GM12878 (cell line): ENCODE results near the gene IMPACT. TPM values are rescaled to one million over a fixed set of nuclear protein-coding genes. Genes with fewer than 3 reads are reported as not detected.

ENCODE experiments used
- ATAC-seq: fragments of 200-7000 bp; cut with Tn5 transposase; 3 replicates; pipeline ENCODE4 v1.9.1; 2020; ENCODE audit warnings: mild to moderate bottlenecking, moderate library complexity
- BruUV-seq: library from RNA; stranded (reverse); fragments of 400-500 nt; replicated peaks from 2 replicates; lab custom pipeline; 2021; lab: Mats Ljungman, UMichigan
- CTCF ChIA-PET: fragments of 300-600 bp; sonication (Branson Sonifier 250); formaldehyde crosslinking; extraction: SDS; loops from one replicate; lab custom pipeline; 2021; ENCODE audit warnings: inconsistent platforms; lab: Yijun Ruan, JAX
- POLR2A ChIA-PET: fragments of 350-600 bp; formaldehyde crosslinking; extraction: SDS; loops from one replicate; lab custom pipeline; 2021; ENCODE audit warnings: inconsistent platforms; lab: Charles Lee
- RAD21 ChIA-PET: fragments of 300-600 bp; sonication (Branson Sonifier 250); formaldehyde crosslinking; loops from one replicate; lab custom pipeline; 2023; ENCODE audit warnings: antibody characterized with exemption; ENCODE audit not compliant: unreplicated experiment; lab: Charles Lee
- SMC1A ChIA-PET: fragments of 300-600 bp; sonication (Branson Sonifier 250); formaldehyde crosslinking; loops from one replicate; lab custom pipeline; 2023; ENCODE audit not compliant: unreplicated experiment, uncharacterized antibody; lab: Charles Lee
- DNase-seq: peaks from one replicate; pipeline ENCODE4 v3.0.0-alpha.2; 2011; ENCODE audit warnings: low read depth, low spot score
- FAIRE-seq: peaks from 3 replicates; lab custom pipeline; 2011; peaks lifted over from hg19 to GRCh38; lab: Jason Lieb, UNC
- H2AFZ ChIP-seq: 2 replicates; pipeline ENCODE4 v1.6.0; 2011; ENCODE audit warnings: low read depth, low read length, control low read depth; ENCODE audit not compliant: control insufficient read depth
- H3K27ac ChIP-seq: 2 replicates; pipeline ENCODE4 v1.5.1; 2011; ENCODE audit warnings: control low read depth; ENCODE audit not compliant: control insufficient read depth, insufficient read depth
- H3K27me3 ChIP-seq, 2 experiments: replicated peaks in 1 of 2; 2 replicates each; pipeline versions ENCODE4 v1.6.0 to v1.6.1; 2011; ENCODE audit warnings: low read length in 1 of 2; ENCODE audit not compliant: control insufficient read depth in 2 of 2, insufficient read depth in 2 of 2
- H3K36me3 ChIP-seq, 2 experiments: 2 replicates each; pipeline ENCODE4 v1.5.1; 2011; ENCODE audit warnings: low read length in 1 of 2; ENCODE audit not compliant: control insufficient read depth in 2 of 2, insufficient read depth in 2 of 2
- H3K4me1 ChIP-seq: 2 replicates; pipeline ENCODE4 v1.6.1; 2011; ENCODE audit warnings: mild to moderate bottlenecking, low read length, moderate library complexity, mixed read lengths; ENCODE audit not compliant: control insufficient read depth, insufficient read depth
- H3K4me2 ChIP-seq: 2 replicates; pipeline ENCODE4 v1.6.0; 2011; ENCODE audit warnings: control low read depth; ENCODE audit not compliant: control insufficient read depth, insufficient read depth
- H3K4me3 ChIP-seq: fragments of 200-600 bp; sonication (generic); 2 replicates; pipeline ENCODE4 v1.5.1; 2016
- H3K79me2 ChIP-seq: 2 replicates; pipeline ENCODE4 v1.6.0; 2011; ENCODE audit warnings: low read length; ENCODE audit not compliant: control insufficient read depth, insufficient read depth
- H3K9ac ChIP-seq: 2 replicates; pipeline ENCODE4 v1.8.0; 2011; ENCODE audit warnings: low read length, control low read depth, mixed read lengths; ENCODE audit not compliant: control insufficient read depth, insufficient read depth
- H3K9me3 ChIP-seq: replicated peaks from 3 replicates; pipeline ENCODE4 v1.5.1; 2011; ENCODE audit warnings: mild to moderate bottlenecking, low read length; ENCODE audit not compliant: control insufficient read depth, insufficient read depth
- H4K20me1 ChIP-seq: 2 replicates; pipeline ENCODE4 v1.6.0; 2011; ENCODE audit not compliant: control insufficient read depth, insufficient read depth
- KLF5 ChIP-seq: fragments of 450-650 bp; IDR thresholded peaks from 2 replicates; pipeline ENCODE4 v1.6.1; 2014; ENCODE audit warnings: mild to moderate bottlenecking; ENCODE audit not compliant: partially characterized antibody
- WGBS: methylation state at CpG from one replicate; pipeline ENCODE4 v1.1.6; 2016; ENCODE audit warnings: low lambda C conversion rate; ENCODE audit not compliant: insufficient replicate concordance, insufficient coverage; ENCODE audit errors: missing lambda C conversion rate; 5-methylcytosine and 5-hydroxymethylcytosine counted together
- in situ Hi-C: fragments of 300-500 bp; cut with MboI; formaldehyde crosslinking; loops from 9 replicates; pipeline ENCODE4 v1.14.3; 2018; ENCODE audit warnings: mixed read lengths
- intact Hi-C: fragments of 100-400 bp; cut with micrococcal nuclease; formaldehyde crosslinking; loops from one replicate; pipeline ENCODE4 v1.14.2; 2022; ENCODE audit not compliant: unreplicated experiment
- polyA plus RNA-seq, 11 experiments: library from polyadenylated mRNA; depleted of rRNA in 4 of 11; unstranded in 6 of 11; stranded (reverse) in 5 of 11; fragments of >200 nt; fragmentation: Nextera tagmentation in 4 of 11; fragmentation: Illumina TruSeq in 1 of 11; extraction: Ambion mirVana in 4 of 11; extraction: Trizol in 1 of 11; gene quantifications; 1 replicate in 1 of 11; 2 replicates in 10 of 11; pipeline versions ENCODE4 v1.2.1 to v1.2.3, GENCODE V29; 2011 to 2016; ENCODE audit warnings: inconsistent platforms in 2 of 11, missing spikeins in 2 of 11, low read depth in 1 of 11
- total RNA-seq, 4 experiments: library from RNA; depleted of rRNA in 3 of 4; stranded (reverse); fragments of >200 nt in 3 of 4; fragmentation: Illumina TruSeq in 1 of 4; extraction: Trizol in 1 of 4; gene quantifications; 2 replicates each; pipeline versions ENCODE4 v1.2.1 to v1.2.3, GENCODE V29; 2013 to 2021
- TF ChIP-seq, protein P1 (sequence below): IDR thresholded peaks from 2 replicates; pipeline ENCODE4 v1.6.1; 2012; ENCODE audit warnings: low read depth, low read length, improper control_type of control experiment
- TF ChIP-seq, protein P2 (sequence below): fragments of 450-650 bp; IDR thresholded peaks from 2 replicates; pipeline ENCODE4 v1.6.1; 2016; ENCODE audit warnings: mild to moderate bottlenecking, moderate library complexity, borderline replicate concordance
- TF ChIP-seq, protein P3 (sequence below): IDR thresholded peaks from 2 replicates; pipeline ENCODE4 v1.6.1; 2011; ENCODE audit warnings: low read depth, mild to moderate bottlenecking, low read length, moderate library complexity, borderline replicate concordance; ENCODE audit errors: extremely low read depth

IMPACT gene
- total and polyA plus RNA-seq, 10 of the 15 experiments (the other 5 are each of a cell fraction or from before 2014, with no cell fraction given) = 0.10 to 0.84 (median 0.53) TPM

DNA sequence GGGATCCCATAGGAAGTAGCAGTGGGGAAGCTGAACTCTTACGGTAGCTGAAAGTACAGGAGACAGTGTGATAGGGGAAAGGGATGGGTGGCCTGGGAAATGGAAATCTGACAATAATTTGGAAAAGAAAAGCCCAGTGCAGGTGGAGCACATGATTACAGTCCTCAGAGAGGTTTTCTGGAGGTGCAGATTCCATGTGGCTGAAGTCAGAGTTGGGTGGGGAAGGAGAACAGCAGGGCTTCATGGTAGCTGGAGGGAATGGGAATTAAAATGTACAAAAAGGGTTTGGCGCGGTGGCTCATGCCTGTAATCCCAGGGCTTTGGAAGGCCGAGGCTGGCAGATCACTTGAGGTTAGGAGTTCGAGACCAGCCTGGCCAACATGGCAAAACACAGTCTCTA lies 46.1 kb downstream of the IMPACT start:
- WGBS = 60% methylated on average over 5 of the region's 5 CpGs
- SMC1A ChIA-PET = no interaction called here
- H3K27ac ChIP-seq = no peak overlapping the region
- TF ChIP-seq, protein P1, sequence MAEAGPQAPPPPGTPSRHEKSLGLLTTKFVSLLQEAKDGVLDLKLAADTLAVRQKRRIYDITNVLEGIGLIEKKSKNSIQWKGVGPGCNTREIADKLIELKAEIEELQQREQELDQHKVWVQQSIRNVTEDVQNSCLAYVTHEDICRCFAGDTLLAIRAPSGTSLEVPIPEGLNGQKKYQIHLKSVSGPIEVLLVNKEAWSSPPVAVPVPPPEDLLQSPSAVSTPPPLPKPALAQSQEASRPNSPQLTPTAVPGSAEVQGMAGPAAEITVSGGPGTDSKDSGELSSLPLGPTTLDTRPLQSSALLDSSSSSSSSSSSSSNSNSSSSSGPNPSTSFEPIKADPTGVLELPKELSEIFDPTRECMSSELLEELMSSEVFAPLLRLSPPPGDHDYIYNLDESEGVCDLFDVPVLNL = no peak
- CTCF ChIA-PET = no interaction called here
- intact Hi-C loops (no loop called here), in situ Hi-C loops (no loop called here)
- no peaks in the 10 kb centered on the region for H3K27me3 ChIP-seq
- no peak overlapping the region for H2AFZ ChIP-seq
- no peak overlapping the region for H3K4me2 ChIP-seq
- no peaks in the 10 kb centered on the region for H3K9me3 ChIP-seq
- RAD21 ChIA-PET = no interaction called here
- H3K79me2 ChIP-seq = no peaks in the 10 kb centered on the region
- H3K4me3 ChIP-seq = no peak overlapping the region
- H3K9ac ChIP-seq = no peak overlapping the region
- BruUV-seq = no TSS peak
- no peak for DNase-seq
- no peaks in the 10 kb centered on the region for H3K4me1 ChIP-seq
- ATAC-seq = no peak
- no peaks in the 10 kb centered on the region for H4K20me1 ChIP-seq
- no peaks in the 10 kb centered on the region for H3K36me3 ChIP-seq
- POLR2A ChIA-PET = no interaction called here
- FAIRE-seq = no peak

DNA sequence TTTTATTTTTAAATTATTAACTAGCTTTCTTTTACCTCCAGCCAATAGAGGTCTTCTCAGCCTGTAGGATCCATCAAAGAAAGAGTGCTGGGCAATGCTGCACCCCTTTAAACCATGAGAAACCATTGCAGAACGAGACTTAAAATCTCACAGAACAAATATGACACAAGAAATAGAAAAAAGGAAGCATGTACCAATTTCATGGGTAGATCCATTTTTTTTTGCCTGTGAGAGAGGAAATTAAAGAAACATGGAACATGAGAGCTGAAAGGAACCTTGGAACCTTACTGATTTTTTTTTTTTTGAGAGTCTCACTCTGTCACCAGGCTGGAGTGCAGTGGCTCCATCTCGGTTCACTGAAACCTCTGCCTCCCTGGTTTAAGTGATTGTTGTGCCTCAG lies 47.9 kb downstream of the IMPACT start:
- no peaks in the 10 kb centered on the region for H4K20me1 ChIP-seq
- no peak overlapping the region for H3K27ac ChIP-seq
- ChIA-PET CTCF (no interaction called here), SMC1A (interaction anchor here (1.0 kb wide), 2 partner anchors 8 to 41 kb away, joined by 3 to 6 read pairs; no protein-coding TSS in a partner anchor), RAD21 (interaction anchor here (1.0 kb wide), 1 partner anchor 15 kb away, joined by 3 read pairs; no protein-coding TSS in a partner anchor)
- no TSS peak for BruUV-seq
- no peak overlapping the region for H3K4me2 ChIP-seq
- intact Hi-C loops = no loop called here
- ATAC-seq = no peak
- no peak for DNase-seq
- H2AFZ ChIP-seq = no peak overlapping the region
- no peaks in the 10 kb centered on the region for H3K79me2 ChIP-seq
- no peak overlapping the region for H3K4me3 ChIP-seq
- H3K9ac ChIP-seq = no peak overlapping the region
- H3K36me3 ChIP-seq = no peaks in the 10 kb centered on the region
- no peak for FAIRE-seq
- in situ Hi-C loops = no loop called here
- no peaks in the 10 kb centered on the region for H3K9me3 ChIP-seq
- no peaks in the 10 kb centered on the region for H3K27me3 ChIP-seq
- H3K4me1 ChIP-seq = no peaks in the 10 kb centered on the region
- no peak for TF ChIP-seq KLF5
- TF ChIP-seq, protein P2, sequence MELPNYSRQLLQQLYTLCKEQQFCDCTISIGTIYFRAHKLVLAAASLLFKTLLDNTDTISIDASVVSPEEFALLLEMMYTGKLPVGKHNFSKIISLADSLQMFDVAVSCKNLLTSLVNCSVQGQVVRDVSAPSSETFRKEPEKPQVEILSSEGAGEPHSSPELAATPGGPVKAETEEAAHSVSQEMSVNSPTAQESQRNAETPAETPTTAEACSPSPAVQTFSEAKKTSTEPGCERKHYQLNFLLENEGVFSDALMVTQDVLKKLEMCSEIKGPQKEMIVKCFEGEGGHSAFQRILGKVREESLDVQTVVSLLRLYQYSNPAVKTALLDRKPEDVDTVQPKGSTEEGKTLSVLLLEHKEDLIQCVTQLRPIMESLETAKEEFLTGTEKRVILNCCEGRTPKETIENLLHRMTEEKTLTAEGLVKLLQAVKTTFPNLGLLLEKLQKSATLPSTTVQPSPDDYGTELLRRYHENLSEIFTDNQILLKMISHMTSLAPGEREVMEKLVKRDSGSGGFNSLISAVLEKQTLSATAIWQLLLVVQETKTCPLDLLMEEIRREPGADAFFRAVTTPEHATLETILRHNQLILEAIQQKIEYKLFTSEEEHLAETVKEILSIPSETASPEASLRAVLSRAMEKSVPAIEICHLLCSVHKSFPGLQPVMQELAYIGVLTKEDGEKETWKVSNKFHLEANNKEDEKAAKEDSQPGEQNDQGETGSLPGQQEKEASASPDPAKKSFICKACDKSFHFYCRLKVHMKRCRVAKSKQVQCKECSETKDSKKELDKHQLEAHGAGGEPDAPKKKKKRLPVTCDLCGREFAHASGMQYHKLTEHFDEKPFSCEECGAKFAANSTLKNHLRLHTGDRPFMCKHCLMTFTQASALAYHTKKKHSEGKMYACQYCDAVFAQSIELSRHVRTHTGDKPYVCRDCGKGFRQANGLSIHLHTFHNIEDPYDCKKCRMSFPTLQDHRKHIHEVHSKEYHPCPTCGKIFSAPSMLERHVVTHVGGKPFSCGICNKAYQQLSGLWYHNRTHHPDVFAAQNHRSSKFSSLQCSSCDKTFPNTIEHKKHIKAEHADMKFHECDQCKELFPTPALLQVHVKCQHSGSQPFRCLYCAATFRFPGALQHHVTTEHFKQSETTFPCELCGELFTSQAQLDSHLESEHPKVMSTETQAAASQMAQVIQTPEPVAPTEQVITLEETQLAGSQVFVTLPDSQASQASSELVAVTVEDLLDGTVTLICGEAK = no peak
- TF ChIP-seq, protein P3, sequence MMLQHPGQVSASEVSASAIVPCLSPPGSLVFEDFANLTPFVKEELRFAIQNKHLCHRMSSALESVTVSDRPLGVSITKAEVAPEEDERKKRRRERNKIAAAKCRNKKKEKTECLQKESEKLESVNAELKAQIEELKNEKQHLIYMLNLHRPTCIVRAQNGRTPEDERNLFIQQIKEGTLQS = no peak
- TF ChIP-seq, all 136 proteins: peak for 0
- POLR2A ChIA-PET = no interaction called here
- 11% methylated on average over 2 of the region's 2 CpGs for WGBS
